Measurements from ENCODE around the gene C2CD3. TPM values are rescaled to one million over a fixed set of nuclear protein-coding genes. Genes with fewer than 3 reads are reported as not detected.
"Not testable (repeated sequence)": the region's sequence is repeated elsewhere in the genome, so short reads cannot be mapped to it uniquely, and the experiment has no call there.

Gene C2CD3
- polyA plus RNA-seq, 1 donor: 19.1 TPM

- DNase-seq (ENCODE audit: low read depth): no peak
Measured at GRCh38 chr11:74162681-74163467, 7.9 kb downstream of the C2CD3 start.

- no peak for DNase-seq (ENCODE audit: low read depth)
Measured at GRCh38 chr11:74159642-74160041, 11.2 kb downstream of the C2CD3 start.

- no peak for DNase-seq (ENCODE audit: low read depth)
Measured at GRCh38 chr11:74157169-74157568, 13.6 kb downstream of the C2CD3 start.

GRCh38 chr11:74154620-74155281 is 16.1 kb downstream of the C2CD3 start:
- no peak for DNase-seq (ENCODE audit: low read depth)

- no peak for DNase-seq (ENCODE audit: low read depth)
Measured at GRCh38 chr11:74153224-74153623, 17.6 kb downstream of the C2CD3 start.

GRCh38 chr11:74147199-74147929 is 23.4 kb downstream of the C2CD3 start:
- DNase-seq (ENCODE audit: low read depth): no peak

- DNase-seq (ENCODE audit: low read depth): no peak
Measured at GRCh38 chr11:74144592-74144991, 26.2 kb downstream of the C2CD3 start.

- no peak for DNase-seq (ENCODE audit: low read depth)
Measured at GRCh38 chr11:74142624-74143023, 28.2 kb downstream of the C2CD3 start.

GRCh38 chr11:74141908-74142307 is 28.9 kb downstream of the C2CD3 start:
- no peak for DNase-seq (ENCODE audit: low read depth)

- no peak for DNase-seq (ENCODE audit: low read depth)
Measured at GRCh38 chr11:74141241-74141695, 29.5 kb downstream of the C2CD3 start.

- DNase-seq (ENCODE audit: low read depth): not testable (repeated sequence)
Measured at GRCh38 chr11:74139919-74140431, 30.8 kb downstream of the C2CD3 start.

GRCh38 chr11:74139151-74139918 is 31.5 kb downstream of the C2CD3 start:
- DNase-seq (ENCODE audit: low read depth): peak; percentile 19

- DNase-seq (ENCODE audit: low read depth): peak; percentile 59
Measured at GRCh38 chr11:74138572-74138971, 32.2 kb downstream of the C2CD3 start.

- DNase-seq (ENCODE audit: low read depth): peak; percentile 14
Measured at GRCh38 chr11:74138021-74138420, 32.8 kb downstream of the C2CD3 start.

- no peak for DNase-seq (ENCODE audit: low read depth)
Measured at GRCh38 chr11:74135127-74135840, 35.5 kb downstream of the C2CD3 start.

GRCh38 chr11:74134661-74135060 is 36.1 kb downstream of the C2CD3 start:
- no peak for DNase-seq (ENCODE audit: low read depth)

- DNase-seq (ENCODE audit: low read depth): no peak
Measured at GRCh38 chr11:74133436-74133835, 37.4 kb downstream of the C2CD3 start.

- no peak for DNase-seq (ENCODE audit: low read depth)
Measured at GRCh38 chr11:74132833-74133232, 38.0 kb downstream of the C2CD3 start.

- DNase-seq (ENCODE audit: low read depth): not testable (repeated sequence)
Measured at GRCh38 chr11:74129121-74129520, 41.7 kb downstream of the C2CD3 start.

GRCh38 chr11:74123008-74123448 is 47.8 kb downstream of the C2CD3 start:
- no peak for DNase-seq (ENCODE audit: low read depth)

GRCh38 chr11:74121804-74122203 is 49.0 kb downstream of the C2CD3 start:
- DNase-seq (ENCODE audit: low read depth): no peak
